OCI-LY7 (cell line): Measurements from ENCODE around the gene ALS2CL. TPM values are rescaled to one million over a fixed set of nuclear protein-coding genes. Genes with fewer than 3 reads are reported as not detected.
A peak's percentile ranks its signal among the peaks of the same experiment; 100 is the strongest.

ENCODE experiments used
- BruUV-seq: library from RNA; stranded (reverse); fragments of 400-500 nt; replicated peaks from 2 replicates; lab custom pipeline; 2021; lab: Mats Ljungman, UMichigan
- CTCF ChIA-PET: fragments of 300-600 bp; sonication (Branson Sonifier 250); formaldehyde crosslinking; loops from one replicate; lab custom pipeline; 2022; ENCODE audit warnings: antibody characterized with exemption; ENCODE audit not compliant: unreplicated experiment; lab: Charles Lee
- POLR2A ChIA-PET: fragments of 300-600 bp; sonication (Branson Sonifier 250); formaldehyde crosslinking; loops from one replicate; lab custom pipeline; 2022; ENCODE audit warnings: antibody characterized with exemption; lab: Charles Lee
- DNase-seq: peaks from one replicate; pipeline ENCODE4 v3.0.0-alpha.2; 2015; ENCODE audit warnings: low spot score
- H2AFZ ChIP-seq: fragments of 200-600 bp; sonication (generic), shearing (Covaris generic); 2 replicates; pipeline ENCODE4 v1.6.1; 2014; ENCODE audit warnings: mild to moderate bottlenecking, antibody characterized with exemption, low read length, moderate library complexity
- H3K27ac ChIP-seq: fragments of 200-600 bp; sonication (generic); 2 replicates; pipeline ENCODE4 v1.5.1; 2014; ENCODE audit warnings: mixed run types, low read depth, mild to moderate bottlenecking, moderate library complexity, low read length, inconsistent platforms; ENCODE audit not compliant: poor library complexity, severe bottlenecking
- H3K36me3 ChIP-seq: fragments of 200-600 bp; sonication (generic); 2 replicates; pipeline ENCODE4 v1.6.1; 2014; ENCODE audit warnings: mild to moderate bottlenecking, antibody characterized with exemption, low read length, moderate library complexity, mixed read lengths; ENCODE audit not compliant: insufficient read depth
- H3K4me1 ChIP-seq: fragments of 200-600 bp; sonication (generic); 2 replicates; pipeline ENCODE4 v1.5.1; 2014; ENCODE audit warnings: mild to moderate bottlenecking, low read length; ENCODE audit not compliant: insufficient read depth, poor library complexity, severe bottlenecking
- H3K4me2 ChIP-seq: fragments of 200-600 bp; sonication (generic); 2 replicates; pipeline ENCODE4 v1.6.1; 2014; ENCODE audit warnings: mild to moderate bottlenecking, low read length
- H3K4me3 ChIP-seq: fragments of 200-600 bp; sonication (generic); 2 replicates; pipeline ENCODE4 v1.5.1; 2014; ENCODE audit warnings: mild to moderate bottlenecking, low read depth, low read length; ENCODE audit not compliant: poor library complexity, severe bottlenecking
- H3K79me2 ChIP-seq: fragments of 200-600 bp; sonication (generic); 2 replicates; pipeline ENCODE4 v1.6.1; 2016; ENCODE audit warnings: low read depth, mild to moderate bottlenecking, low read length, moderate library complexity, mixed read lengths; ENCODE audit not compliant: insufficient read depth
- H3K9me2 ChIP-seq: fragments of 200-600 bp; sonication (generic); 2 replicates; pipeline ENCODE4 v1.6.1; 2016; ENCODE audit warnings: mild to moderate bottlenecking, low read length, mixed read lengths; ENCODE audit not compliant: insufficient read depth
- H3K9me3 ChIP-seq: fragments of 200-600 bp; sonication (generic); 2 replicates; pipeline ENCODE4 v1.6.1; 2014; ENCODE audit warnings: mild to moderate bottlenecking, mixed run types, low read length, mixed read lengths
- H4K20me1 ChIP-seq: fragments of 200-600 bp; sonication (generic); 2 replicates; pipeline ENCODE4 v1.6.1; 2014; ENCODE audit warnings: mild to moderate bottlenecking, antibody characterized with exemption, low read length, moderate library complexity, mixed read lengths; ENCODE audit not compliant: insufficient read depth
- EZH2phosphoT487 ChIP-seq: fragments of 200-600 bp; sonication (generic); IDR thresholded peaks from 2 replicates; pipeline ENCODE4 v1.6.1; 2018; ENCODE audit warnings: low read depth, borderline replicate concordance, mild to moderate bottlenecking, mixed run types, antibody characterized with exemption, low read length, moderate library complexity, mixed read lengths
- intact Hi-C: fragments of 100-400 bp; cut with micrococcal nuclease; formaldehyde crosslinking; loops from one replicate; pipeline ENCODE4 v1.10.0; 2022; ENCODE audit not compliant: unreplicated experiment
- total RNA-seq, 2 experiments: library from RNA; depleted of rRNA in 1 of 2; stranded (reverse); fragments of >200 nt in 1 of 2; shearing (Covaris generic) in 1 of 2; gene quantifications; 2 replicates each; pipeline ENCODE4 v1.2.3, GENCODE V29; 2014 to 2022
- TF ChIP-seq, protein P1 (sequence below): fragments of 200-600 bp; sonication (generic); conservative IDR thresholded peaks from 2 replicates; pipeline ENCODE4 v1.5.1; 2014; ENCODE audit warnings: mild to moderate bottlenecking, antibody characterized with exemption, low read length, moderate library complexity, mixed read lengths

The ALS2CL gene
- total RNA-seq, 2 experiments from 2014 or later, result 0.28 TPM; not detected in 1

DNA sequence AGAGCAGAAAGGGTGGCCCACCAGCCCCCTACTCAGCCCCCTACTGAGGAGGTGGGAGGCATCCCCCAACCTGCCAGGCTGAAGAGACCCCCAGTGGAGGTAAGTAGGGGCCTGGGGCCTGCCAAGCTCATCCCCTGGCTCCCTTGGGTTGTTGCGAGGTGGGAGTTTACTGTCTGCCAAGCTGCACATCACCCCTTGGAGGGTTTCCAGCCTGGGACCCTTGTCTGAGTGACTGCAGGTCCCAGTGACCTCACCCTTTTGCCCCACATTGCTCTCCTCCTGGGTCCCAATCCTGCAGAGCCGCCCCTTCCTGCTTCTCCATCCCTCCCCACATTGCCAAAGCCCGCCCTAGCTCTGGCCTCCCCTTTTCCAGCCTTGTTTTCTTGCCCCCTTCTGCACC lies 1.0 kb upstream of the ALS2CL start:
- TF ChIP-seq, protein P1, sequence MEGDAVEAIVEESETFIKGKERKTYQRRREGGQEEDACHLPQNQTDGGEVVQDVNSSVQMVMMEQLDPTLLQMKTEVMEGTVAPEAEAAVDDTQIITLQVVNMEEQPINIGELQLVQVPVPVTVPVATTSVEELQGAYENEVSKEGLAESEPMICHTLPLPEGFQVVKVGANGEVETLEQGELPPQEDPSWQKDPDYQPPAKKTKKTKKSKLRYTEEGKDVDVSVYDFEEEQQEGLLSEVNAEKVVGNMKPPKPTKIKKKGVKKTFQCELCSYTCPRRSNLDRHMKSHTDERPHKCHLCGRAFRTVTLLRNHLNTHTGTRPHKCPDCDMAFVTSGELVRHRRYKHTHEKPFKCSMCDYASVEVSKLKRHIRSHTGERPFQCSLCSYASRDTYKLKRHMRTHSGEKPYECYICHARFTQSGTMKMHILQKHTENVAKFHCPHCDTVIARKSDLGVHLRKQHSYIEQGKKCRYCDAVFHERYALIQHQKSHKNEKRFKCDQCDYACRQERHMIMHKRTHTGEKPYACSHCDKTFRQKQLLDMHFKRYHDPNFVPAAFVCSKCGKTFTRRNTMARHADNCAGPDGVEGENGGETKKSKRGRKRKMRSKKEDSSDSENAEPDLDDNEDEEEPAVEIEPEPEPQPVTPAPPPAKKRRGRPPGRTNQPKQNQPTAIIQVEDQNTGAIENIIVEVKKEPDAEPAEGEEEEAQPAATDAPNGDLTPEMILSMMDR, result no peak
- no peak for TF ChIP-seq EZH2phosphoT487
- H3K4me3 ChIP-seq, result no peak overlapping the region
- no peaks in the 10 kb centered on the region for H3K9me3 ChIP-seq
- H3K4me2 ChIP-seq, result no peak overlapping the region
- H3K27ac ChIP-seq, result no peak overlapping the region
- H3K79me2 ChIP-seq, result no peaks in the 10 kb centered on the region
- intact Hi-C loops, result no loop called here
- no peak for DNase-seq
- no TSS peak for BruUV-seq
- ChIA-PET CTCF (no interaction called here), POLR2A (interaction anchor here (0.5 kb wide), 1 partner anchor 637 kb away, joined by 4 read pairs; no protein-coding TSS in a partner anchor)
- H2AFZ ChIP-seq, result no peak overlapping the region
- H3K36me3 ChIP-seq, result no peaks in the 10 kb centered on the region
- H4K20me1 ChIP-seq, result no peaks in the 10 kb centered on the region
- peaks cover 10% of the 10 kb centered on the region for H3K4me1 ChIP-seq
- no peaks in the 10 kb centered on the region for H3K9me2 ChIP-seq

DNA sequence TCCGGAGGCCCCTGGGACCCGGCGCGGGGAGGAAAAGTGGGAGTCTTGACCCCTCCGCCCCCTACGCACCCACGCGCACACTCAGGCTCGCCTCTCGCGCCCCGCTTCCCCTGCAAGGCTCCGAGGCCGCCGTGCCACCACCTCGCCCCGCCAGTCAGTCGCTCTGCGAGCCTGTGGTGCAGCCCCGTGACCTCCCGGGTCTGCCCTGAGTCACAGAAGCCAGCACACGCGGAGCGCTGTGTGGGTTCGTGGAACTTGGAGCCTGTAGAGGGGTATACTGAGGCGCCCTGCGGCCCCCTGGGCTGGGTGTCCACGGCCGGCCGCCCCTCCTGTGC lies 380 bp upstream of the ALS2CL start:
- Histone ChIP-seq H4K20me1 (no peaks in the 10 kb centered on the region), H3K79me2 (no peaks in the 10 kb centered on the region), H3K9me3 (no peaks in the 10 kb centered on the region), H3K4me2 (peak overlapping the region; percentile 65; the same call in 1 of the 2 replicates), H2AFZ (no peak overlapping the region), H3K4me1 (peaks cover 10% of the 10 kb centered on the region), H3K36me3 (no peaks in the 10 kb centered on the region), H3K9me2 (no peaks in the 10 kb centered on the region), H3K27ac (no peak overlapping the region), H3K4me3 (no peak overlapping the region)
- TF ChIP-seq EZH2phosphoT487, result no peak
- ChIA-PET CTCF (no interaction called here), POLR2A (no interaction called here)
- intact Hi-C loops, result no loop called here
- DNase-seq, result no peak
- no TSS peak for BruUV-seq

DNA sequence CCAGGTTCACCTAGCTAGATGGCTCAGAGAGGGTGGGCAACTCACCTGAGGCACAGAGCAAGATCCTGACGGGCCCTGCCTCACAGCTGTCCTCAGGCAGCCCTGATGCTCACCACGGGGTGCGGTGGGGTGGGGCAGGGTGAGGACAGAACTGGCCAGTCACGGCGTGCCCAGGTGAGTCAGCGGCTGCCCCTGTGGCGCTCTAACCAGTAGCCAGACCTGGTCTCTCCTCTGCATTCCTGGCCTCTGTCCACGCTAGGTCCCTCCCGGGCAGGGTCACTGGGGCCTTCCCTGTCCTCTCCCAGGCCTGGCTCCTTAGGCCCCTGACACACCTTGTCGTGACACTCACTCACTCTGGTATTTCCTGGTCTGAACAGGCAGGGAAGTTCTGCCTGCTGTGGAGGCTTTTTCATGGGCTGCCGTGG lies 901 bp downstream of the ALS2CL start:
- no peak overlapping the region for H2AFZ ChIP-seq
- no peaks in the 10 kb centered on the region for H3K79me2 ChIP-seq
- H3K36me3 ChIP-seq, result no peaks in the 10 kb centered on the region
- peaks cover 10% of the 10 kb centered on the region for H3K4me1 ChIP-seq
- no peak for DNase-seq
- H3K9me2 ChIP-seq, result no peaks in the 10 kb centered on the region
- BruUV-seq, result no TSS peak
- CTCF ChIA-PET, result interaction anchor here (0.7 kb wide), 1 partner anchor 839 kb away, joined by 7 read pairs; no protein-coding TSS in a partner anchor
- intact Hi-C loops, result no loop called here
- no peak overlapping the region for H3K27ac ChIP-seq
- H4K20me1 ChIP-seq, result no peaks in the 10 kb centered on the region
- TF ChIP-seq, protein P1, result no peak
- TF ChIP-seq EZH2phosphoT487, result no peak
- POLR2A ChIA-PET, result no interaction called here
- H3K4me2 ChIP-seq, result peak overlapping the region; percentile 65; the same call in 1 of the 2 replicates
- H3K9me3 ChIP-seq, result no peaks in the 10 kb centered on the region
- H3K4me3 ChIP-seq, result no peak overlapping the region
